Ishikawa (cell line): ENCODE results near the gene GPX4.

Source experiments
- CEBPB ChIP-seq: IDR thresholded peaks from 2 replicates; pipeline ENCODE4 v1.6.1; 2012
- CREB1 ChIP-seq: IDR thresholded peaks from 2 replicates; pipeline ENCODE4 v1.6.1; 2012; ENCODE audit warnings: low read depth
- EGR1 ChIP-seq: IDR thresholded peaks from 2 replicates; pipeline ENCODE4 v1.6.1; 2012
- EP300 ChIP-seq: IDR thresholded peaks from 2 replicates; pipeline ENCODE4 v1.6.1; 2012; ENCODE audit warnings: borderline replicate concordance
- FOXM1 ChIP-seq: IDR thresholded peaks from 2 replicates; pipeline ENCODE4 v1.6.1; 2012; ENCODE audit warnings: low read depth, borderline replicate concordance
- NFIC ChIP-seq: IDR thresholded peaks from 2 replicates; pipeline ENCODE4 v1.6.1; 2012
- RAD21 ChIP-seq: IDR thresholded peaks from 2 replicates; pipeline ENCODE4 v1.6.1; 2012; ENCODE audit warnings: low read depth
- TAF1 ChIP-seq: IDR thresholded peaks from 2 replicates; pipeline ENCODE4 v1.6.1; 2012; ENCODE audit warnings: low read depth, mild to moderate bottlenecking
- TCF12 ChIP-seq: IDR thresholded peaks from 2 replicates; pipeline ENCODE4 v1.6.1; 2012; ENCODE audit warnings: low read depth
- TEAD4 ChIP-seq: IDR thresholded peaks from 2 replicates; pipeline ENCODE4 v1.6.1; 2012
- USF1 ChIP-seq: IDR thresholded peaks from 2 replicates; pipeline ENCODE4 v1.6.1; 2012
- YY1 ChIP-seq: IDR thresholded peaks from 2 replicates; pipeline ENCODE4 v1.6.1; 2012; ENCODE audit warnings: low read depth
- ZBTB7A ChIP-seq: IDR thresholded peaks from 2 replicates; pipeline ENCODE4 v1.6.1; 2012; ENCODE audit warnings: low read depth
- TF ChIP-seq, protein P1 (sequence below): IDR thresholded peaks from 2 replicates; pipeline ENCODE4 v1.6.1; 2012; ENCODE audit warnings: low read depth, mild to moderate bottlenecking
- TF ChIP-seq, protein P2 (sequence below): IDR thresholded peaks from 2 replicates; pipeline ENCODE4 v1.6.1; 2012

GPX4 gene

DNA sequence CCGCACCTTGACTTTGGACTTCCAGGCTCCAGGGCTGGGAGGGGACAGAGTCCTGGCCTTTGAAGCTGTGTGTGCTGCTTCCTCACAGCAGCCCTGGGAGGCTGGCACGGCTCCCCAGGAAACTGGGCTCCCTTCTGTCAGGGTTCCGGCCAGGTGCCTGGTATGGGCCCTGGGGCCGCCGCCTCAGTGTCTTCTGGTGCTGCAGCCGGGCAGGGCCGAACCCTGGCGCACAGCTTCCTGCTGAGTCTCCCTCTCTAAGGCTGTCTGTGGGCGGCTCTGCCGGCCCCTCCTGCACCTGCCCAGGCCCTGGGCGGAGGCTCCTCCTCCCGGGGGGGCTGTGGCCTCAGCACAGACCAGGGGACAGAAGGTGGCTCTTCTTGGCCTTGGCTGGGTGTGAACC, 32.4 kb downstream of the GPX4 start:
- TF ChIP-seq TAF1, result no peak
- TF ChIP-seq EGR1, result 0 out of 2 replicates have a peak, but pooled peaks have one; percentile 15
- TF ChIP-seq, protein P1, sequence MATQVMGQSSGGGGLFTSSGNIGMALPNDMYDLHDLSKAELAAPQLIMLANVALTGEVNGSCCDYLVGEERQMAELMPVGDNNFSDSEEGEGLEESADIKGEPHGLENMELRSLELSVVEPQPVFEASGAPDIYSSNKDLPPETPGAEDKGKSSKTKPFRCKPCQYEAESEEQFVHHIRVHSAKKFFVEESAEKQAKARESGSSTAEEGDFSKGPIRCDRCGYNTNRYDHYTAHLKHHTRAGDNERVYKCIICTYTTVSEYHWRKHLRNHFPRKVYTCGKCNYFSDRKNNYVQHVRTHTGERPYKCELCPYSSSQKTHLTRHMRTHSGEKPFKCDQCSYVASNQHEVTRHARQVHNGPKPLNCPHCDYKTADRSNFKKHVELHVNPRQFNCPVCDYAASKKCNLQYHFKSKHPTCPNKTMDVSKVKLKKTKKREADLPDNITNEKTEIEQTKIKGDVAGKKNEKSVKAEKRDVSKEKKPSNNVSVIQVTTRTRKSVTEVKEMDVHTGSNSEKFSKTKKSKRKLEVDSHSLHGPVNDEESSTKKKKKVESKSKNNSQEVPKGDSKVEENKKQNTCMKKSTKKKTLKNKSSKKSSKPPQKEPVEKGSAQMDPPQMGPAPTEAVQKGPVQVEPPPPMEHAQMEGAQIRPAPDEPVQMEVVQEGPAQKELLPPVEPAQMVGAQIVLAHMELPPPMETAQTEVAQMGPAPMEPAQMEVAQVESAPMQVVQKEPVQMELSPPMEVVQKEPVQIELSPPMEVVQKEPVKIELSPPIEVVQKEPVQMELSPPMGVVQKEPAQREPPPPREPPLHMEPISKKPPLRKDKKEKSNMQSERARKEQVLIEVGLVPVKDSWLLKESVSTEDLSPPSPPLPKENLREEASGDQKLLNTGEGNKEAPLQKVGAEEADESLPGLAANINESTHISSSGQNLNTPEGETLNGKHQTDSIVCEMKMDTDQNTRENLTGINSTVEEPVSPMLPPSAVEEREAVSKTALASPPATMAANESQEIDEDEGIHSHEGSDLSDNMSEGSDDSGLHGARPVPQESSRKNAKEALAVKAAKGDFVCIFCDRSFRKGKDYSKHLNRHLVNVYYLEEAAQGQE, result no peak
- TF ChIP-seq USF1, result no peak
- no peak for TF ChIP-seq YY1

DNA sequence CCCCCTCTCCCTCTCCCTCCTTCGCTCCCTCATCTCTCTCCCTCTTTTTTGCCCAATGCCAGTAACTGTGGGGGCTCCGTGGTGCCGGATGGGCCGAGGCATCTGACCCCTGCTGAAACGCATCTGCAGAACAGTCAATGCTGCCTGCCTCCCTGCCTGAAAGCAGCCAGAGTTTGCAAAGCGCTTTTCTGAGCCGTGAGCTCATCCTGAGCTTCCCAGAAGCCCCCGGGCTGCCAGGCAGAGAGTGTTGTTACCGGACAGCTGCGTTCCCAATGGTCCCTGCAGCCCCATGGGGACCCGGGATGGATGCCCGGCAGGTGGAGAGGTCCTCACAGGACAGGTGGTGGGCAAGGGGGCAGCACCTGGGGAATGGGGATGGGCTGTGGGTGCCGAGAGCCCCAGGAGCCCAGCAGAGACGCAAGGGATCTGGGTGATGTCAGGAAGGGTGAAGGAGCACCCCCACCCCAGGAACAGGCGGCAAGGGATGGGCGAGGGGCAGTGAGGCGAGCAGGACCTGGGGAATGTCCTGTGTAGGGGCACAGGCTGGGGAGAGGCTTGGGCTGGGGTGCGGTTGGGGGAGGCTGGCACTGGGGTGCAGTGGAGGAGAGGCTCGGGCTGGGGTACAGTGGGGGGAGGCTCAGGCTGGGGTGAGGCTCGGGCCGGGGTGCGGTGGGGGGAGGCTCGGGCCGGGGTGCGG, 33.0 kb downstream of the GPX4 start:
- TF ChIP-seq, protein P1, result no peak
- TF ChIP-seq ZBTB7A (no peak), FOXM1 (no peak), TCF12 (no peak), NFIC (no peak), EP300 (no peak), RAD21 (no peak), USF1 (no peak), CREB1 (no peak)
- TF ChIP-seq, protein P2, sequence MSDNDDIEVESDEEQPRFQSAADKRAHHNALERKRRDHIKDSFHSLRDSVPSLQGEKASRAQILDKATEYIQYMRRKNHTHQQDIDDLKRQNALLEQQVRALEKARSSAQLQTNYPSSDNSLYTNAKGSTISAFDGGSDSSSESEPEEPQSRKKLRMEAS, result no peak

GRCh38 chr19:1138121-1138520, 34.3 kb downstream of the GPX4 start:
- no peak for TF ChIP-seq TEAD4
- no peak for TF ChIP-seq NFIC
- no peak for TF ChIP-seq FOXM1
- no peak for TF ChIP-seq YY1
- TF ChIP-seq CREB1, result no peak
- TF ChIP-seq, protein P2, result no peak
- TF ChIP-seq CEBPB, result no peak
- no peak for TF ChIP-seq EGR1
- TF ChIP-seq TCF12, result no peak
- TF ChIP-seq ZBTB7A, result no peak
- no peak for TF ChIP-seq RAD21
- TF ChIP-seq TAF1, result no peak
- TF ChIP-seq, protein P1, result no peak
- TF ChIP-seq USF1, result no peak

DNA sequence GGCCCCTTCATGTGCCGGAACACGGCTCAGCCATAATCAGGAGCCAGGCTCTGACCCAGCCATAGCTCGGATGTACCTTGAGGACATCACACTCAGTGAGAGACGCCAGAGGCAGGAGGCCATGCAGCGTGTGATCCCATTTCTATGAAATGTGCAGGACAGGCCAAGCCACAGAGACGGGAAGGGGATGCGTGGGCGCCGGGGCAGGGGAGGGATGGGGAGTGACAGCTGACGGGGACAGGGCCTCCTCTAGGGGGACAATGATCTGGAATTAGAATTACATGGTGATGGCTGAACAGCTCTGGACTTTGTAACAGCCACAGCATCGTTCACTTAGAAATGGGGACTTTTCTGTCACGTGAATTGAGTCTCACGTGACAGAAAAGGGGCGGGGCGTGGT, 35.3 kb downstream of the GPX4 start:
- TF ChIP-seq, protein P1, result no peak
- no peak for TF ChIP-seq ZBTB7A
- TF ChIP-seq TAF1, result no peak
- TF ChIP-seq USF1, result no peak
- TF ChIP-seq FOXM1, result no peak
- no peak for TF ChIP-seq TCF12
